SK-N-SH (cell line): ENCODE results near the gene IFI16. TPM values are rescaled to one million over a fixed set of nuclear protein-coding genes. Genes with fewer than 3 reads are reported as not detected.

Experiments
- CTCF ChIA-PET: fragments of 300-600, 350-600 bp; formaldehyde crosslinking; extraction: SDS; loops from one replicate; lab custom pipeline; 2021; lab: Yijun Ruan, JAX
- POLR2A ChIA-PET: fragments of 350-600 bp; sonication (Branson Sonifier 250); formaldehyde crosslinking; extraction: SDS; loops from one replicate; lab custom pipeline; 2020; ENCODE audit warnings: antibody characterized with exemption, inconsistent platforms; lab: Yijun Ruan, JAX
- DNase-seq: peaks from one replicate; pipeline ENCODE4 v3.0.0; 2012
- H2AFZ ChIP-seq: fragments of 200-600 bp; sonication (generic); 2 replicates; pipeline ENCODE4 v1.8.1; 2016; ENCODE audit warnings: antibody characterized with exemption, mild to moderate bottlenecking, low read depth
- H3F3A ChIP-seq: fragments of 200-600 bp; sonication (generic); replicated peaks from 2 replicates; pipeline ENCODE3; 2016; ENCODE audit warnings: antibody characterized with exemption, mild to moderate bottlenecking; ENCODE audit not compliant: insufficient read depth
- H3K27ac ChIP-seq, 2 experiments: fragments of 200-500 bp in 1 of 2; fragments of 200-600 bp in 1 of 2; sonication (Bioruptor generic) in 1 of 2; sonication (generic), shearing (Covaris generic) in 1 of 2; 2 replicates each; pipeline versions ENCODE4 v1.5.1 to v1.6.1; 2014 to 2016; ENCODE audit warnings: low read depth in 2 of 2, inconsistent platforms in 1 of 2, low read length in 1 of 2, mild to moderate bottlenecking in 1 of 2, mixed read lengths in 1 of 2
- H3K27me3 ChIP-seq: fragments of 200-600 bp; sonication (generic), shearing (Covaris generic); 2 replicates; pipeline ENCODE4 v1.6.1; 2016; ENCODE audit warnings: mixed run types; ENCODE audit not compliant: insufficient read depth
- H3K36me3 ChIP-seq, 2 experiments: fragments of 200-500 bp in 1 of 2; fragments of 200-600 bp in 1 of 2; sonication (Bioruptor generic) in 1 of 2; sonication (generic) in 1 of 2; replicated peaks in 1 of 2; 2 replicates each; pipeline versions ENCODE3 to v1.5.1; 2014 to 2016; ENCODE audit warnings: low read length in 1 of 2, mild to moderate bottlenecking in 1 of 2; ENCODE audit not compliant: insufficient read depth in 2 of 2, control insufficient read depth in 1 of 2
- H3K4me1 ChIP-seq, 2 experiments: fragments of 200-500 bp in 1 of 2; fragments of 200-600 bp in 1 of 2; sonication (Bioruptor generic) in 1 of 2; sonication (generic), shearing (Covaris generic) in 1 of 2; 2 replicates each; pipeline versions ENCODE4 v1.5.1 to v1.6.1; 2014 to 2016; ENCODE audit warnings: low read depth in 1 of 2, low read length in 1 of 2, mixed run types in 1 of 2; ENCODE audit not compliant: insufficient read depth in 2 of 2, control insufficient read depth in 1 of 2
- H3K4me2 ChIP-seq: fragments of 200-600 bp; sonication (generic), shearing (Covaris generic); 2 replicates; pipeline ENCODE4 v1.6.1; 2017; ENCODE audit warnings: mixed run types
- H3K4me3 ChIP-seq, 2 experiments: fragments of 200-500 bp in 1 of 2; fragments of 200-600 bp in 1 of 2; sonication (Bioruptor generic) in 1 of 2; sonication (generic), shearing (Covaris generic) in 1 of 2; 2 replicates each; pipeline versions ENCODE4 v1.5.1 to v1.8.1; 2014 to 2016; ENCODE audit warnings: low read depth in 2 of 2, inconsistent platforms in 1 of 2, low read length in 1 of 2, mild to moderate bottlenecking in 1 of 2, mixed read lengths in 1 of 2, moderate library complexity in 1 of 2
- H3K79me2 ChIP-seq: fragments of 200-600 bp; sonication (generic); 2 replicates; pipeline ENCODE4 v1.8.1; 2017; ENCODE audit warnings: mild to moderate bottlenecking; ENCODE audit not compliant: insufficient read depth
- H3K9ac ChIP-seq: fragments of 200-600 bp; sonication (generic); 2 replicates; pipeline ENCODE4 v1.6.1; 2017; ENCODE audit warnings: mixed run types
- H3K9me2 ChIP-seq: fragments of 200-600 bp; sonication (generic); 2 replicates; pipeline ENCODE4 v1.6.1; 2017; ENCODE audit warnings: mixed run types
- H3K9me3 ChIP-seq: fragments of 200-600 bp; sonication (generic); 2 replicates; pipeline ENCODE4 v1.6.1; 2017; ENCODE audit warnings: mixed run types, mild to moderate bottlenecking, moderate library complexity
- H4K20me1 ChIP-seq: fragments of 200-600 bp; sonication (generic); 2 replicates; pipeline ENCODE4 v1.6.1; 2017; ENCODE audit warnings: mild to moderate bottlenecking, mixed run types; ENCODE audit not compliant: insufficient read depth
- CHD2 ChIP-seq: fragments of 150-350 bp; IDR thresholded peaks from 2 replicates; pipeline ENCODE4 v1.6.1; 2018; ENCODE audit warnings: low read length; ENCODE audit not compliant: partially characterized antibody
- ELF1 ChIP-seq: IDR thresholded peaks from 2 replicates; pipeline ENCODE4 v1.4.0; 2012
- EZH2phosphoT487 ChIP-seq: fragments of 200-600 bp; sonication (generic); IDR thresholded peaks from 2 replicates; pipeline ENCODE4 v1.6.1; 2017; ENCODE audit warnings: low read depth, mixed run types, mild to moderate bottlenecking, antibody characterized with exemption, moderate library complexity, borderline replicate concordance
- FOXJ3 ChIP-seq: sonication (generic); formaldehyde crosslinking; IDR thresholded peaks from 2 replicates; pipeline ENCODE4 v1.5.1; 2020; ENCODE audit warnings: mild to moderate bottlenecking, missing genetic modification reagents
- GABPA ChIP-seq: IDR thresholded peaks from 2 replicates; pipeline ENCODE4 v1.4.0; 2012; ENCODE audit warnings: low read depth, mild to moderate bottlenecking
- MXI1 ChIP-seq: IDR thresholded peaks from 2 replicates; pipeline ENCODE4 v1.6.1; 2012; ENCODE audit warnings: mild to moderate bottlenecking, low read depth, low read length, improper control_type of control experiment
- NFIC ChIP-seq: IDR thresholded peaks from 2 replicates; pipeline ENCODE4 v1.4.0; 2012; ENCODE audit warnings: borderline replicate concordance
- NRF1 ChIP-seq: IDR thresholded peaks from 2 replicates; pipeline ENCODE4 v1.6.1; 2012; ENCODE audit warnings: low read depth, mild to moderate bottlenecking, low read length
- RCOR1 ChIP-seq: fragments of 150-350 bp; IDR thresholded peaks from 2 replicates; pipeline ENCODE4 v1.6.1; 2017; ENCODE audit warnings: antibody characterized with exemption, low read length
- TCF12 ChIP-seq: IDR thresholded peaks from 2 replicates; pipeline ENCODE4 v1.4.0; 2012
- TEAD4 ChIP-seq: IDR thresholded peaks from 2 replicates; pipeline ENCODE4 v1.4.0; 2012; ENCODE audit warnings: mild to moderate bottlenecking, borderline replicate concordance; ENCODE audit not compliant: insufficient read depth
- YY1 ChIP-seq: IDR thresholded peaks from 2 replicates; pipeline ENCODE4 v1.4.0; 2012; ENCODE audit warnings: low read depth, mild to moderate bottlenecking
- WGBS: methylation state at CpG from one replicate; pipeline ENCODE4 v1.1.6; 2017; ENCODE audit warnings: low lambda C conversion rate; 5-methylcytosine and 5-hydroxymethylcytosine counted together
- polyA plus RNA-seq, 3 experiments: library from polyadenylated mRNA; depleted of rRNA; stranded (reverse); fragments of >200 nt; gene quantifications; 2 replicates each; pipeline ENCODE4 v1.2.3, GENCODE V29; 2012
- TF ChIP-seq, protein P1 (sequence below): IDR thresholded peaks from 2 replicates; pipeline ENCODE4 v1.6.1; 2012; ENCODE audit warnings: mild to moderate bottlenecking, low read depth, low read length, moderate library complexity
- TF ChIP-seq, protein P2 (sequence below): IDR thresholded peaks from 2 replicates; pipeline ENCODE4 v1.4.0; 2012; ENCODE audit warnings: low read depth, borderline replicate concordance
- TF ChIP-seq, protein P3 (sequence below): fragments of 150-350 bp; IDR thresholded peaks from 2 replicates; pipeline ENCODE4 v1.6.1; 2016; ENCODE audit warnings: mild to moderate bottlenecking, low read depth, low read length
- TF ChIP-seq, protein P4 (sequence below): fragments of 200-600 bp; sonication (generic); IDR thresholded peaks from 2 replicates; pipeline ENCODE4 v1.6.1; 2017; ENCODE audit warnings: antibody characterized with exemption, mild to moderate bottlenecking, moderate library complexity
- TF ChIP-seq, protein P5 (sequence below): IDR thresholded peaks from 2 replicates; pipeline ENCODE4 v1.4.0; 2012; ENCODE audit warnings: low read depth

IFI16 gene
- polyA plus RNA-seq, 1 of the 3 experiments (the other 2 are of a cell fraction) = 56.1 TPM

DNA sequence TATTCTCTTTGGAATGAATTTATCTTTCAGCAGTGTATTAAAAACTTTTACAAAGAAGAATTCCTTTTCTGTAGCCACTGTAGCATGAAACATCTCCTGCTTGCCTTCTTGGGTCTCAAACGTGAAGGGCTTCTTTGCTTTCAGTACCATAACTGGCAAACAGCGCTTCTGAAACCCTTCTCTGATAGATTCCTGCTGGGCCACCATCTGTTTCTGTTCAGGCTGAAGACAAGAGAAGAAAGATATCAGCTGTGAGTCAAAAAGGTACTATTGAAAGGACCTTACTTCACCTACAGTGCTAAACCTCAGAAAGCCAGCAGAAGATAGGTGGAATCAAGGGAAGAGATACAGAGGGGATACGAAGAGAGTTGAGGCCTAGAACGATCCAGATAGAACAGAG lies 56.4 kb downstream of the IFI16 start:
- no peak overlapping the region for H3K4me3 ChIP-seq
- no peaks in the 10 kb centered on the region for H3K79me2 ChIP-seq
- no peaks in the 10 kb centered on the region for H3K9me2 ChIP-seq
- no peaks in the 10 kb centered on the region for H3K9me3 ChIP-seq
- 28% methylated on average over 4 of the region's 4 CpGs for WGBS
- H3K4me1 ChIP-seq = no peaks in the 10 kb centered on the region; a peak in 1 of 4 replicates
- H3K9ac ChIP-seq = no peak overlapping the region
- no peaks in the 10 kb centered on the region for H3K36me3 ChIP-seq
- ChIA-PET CTCF (no interaction called here), POLR2A (no interaction called here)
- DNase-seq = no peak
- H4K20me1 ChIP-seq = no peaks in the 10 kb centered on the region
- no peaks in the 10 kb centered on the region for H3K27me3 ChIP-seq
- no peak overlapping the region for H3K4me2 ChIP-seq
- TF ChIP-seq, protein P1, sequence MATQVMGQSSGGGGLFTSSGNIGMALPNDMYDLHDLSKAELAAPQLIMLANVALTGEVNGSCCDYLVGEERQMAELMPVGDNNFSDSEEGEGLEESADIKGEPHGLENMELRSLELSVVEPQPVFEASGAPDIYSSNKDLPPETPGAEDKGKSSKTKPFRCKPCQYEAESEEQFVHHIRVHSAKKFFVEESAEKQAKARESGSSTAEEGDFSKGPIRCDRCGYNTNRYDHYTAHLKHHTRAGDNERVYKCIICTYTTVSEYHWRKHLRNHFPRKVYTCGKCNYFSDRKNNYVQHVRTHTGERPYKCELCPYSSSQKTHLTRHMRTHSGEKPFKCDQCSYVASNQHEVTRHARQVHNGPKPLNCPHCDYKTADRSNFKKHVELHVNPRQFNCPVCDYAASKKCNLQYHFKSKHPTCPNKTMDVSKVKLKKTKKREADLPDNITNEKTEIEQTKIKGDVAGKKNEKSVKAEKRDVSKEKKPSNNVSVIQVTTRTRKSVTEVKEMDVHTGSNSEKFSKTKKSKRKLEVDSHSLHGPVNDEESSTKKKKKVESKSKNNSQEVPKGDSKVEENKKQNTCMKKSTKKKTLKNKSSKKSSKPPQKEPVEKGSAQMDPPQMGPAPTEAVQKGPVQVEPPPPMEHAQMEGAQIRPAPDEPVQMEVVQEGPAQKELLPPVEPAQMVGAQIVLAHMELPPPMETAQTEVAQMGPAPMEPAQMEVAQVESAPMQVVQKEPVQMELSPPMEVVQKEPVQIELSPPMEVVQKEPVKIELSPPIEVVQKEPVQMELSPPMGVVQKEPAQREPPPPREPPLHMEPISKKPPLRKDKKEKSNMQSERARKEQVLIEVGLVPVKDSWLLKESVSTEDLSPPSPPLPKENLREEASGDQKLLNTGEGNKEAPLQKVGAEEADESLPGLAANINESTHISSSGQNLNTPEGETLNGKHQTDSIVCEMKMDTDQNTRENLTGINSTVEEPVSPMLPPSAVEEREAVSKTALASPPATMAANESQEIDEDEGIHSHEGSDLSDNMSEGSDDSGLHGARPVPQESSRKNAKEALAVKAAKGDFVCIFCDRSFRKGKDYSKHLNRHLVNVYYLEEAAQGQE = peak; percentile 79
- TF ChIP-seq, protein P2, sequence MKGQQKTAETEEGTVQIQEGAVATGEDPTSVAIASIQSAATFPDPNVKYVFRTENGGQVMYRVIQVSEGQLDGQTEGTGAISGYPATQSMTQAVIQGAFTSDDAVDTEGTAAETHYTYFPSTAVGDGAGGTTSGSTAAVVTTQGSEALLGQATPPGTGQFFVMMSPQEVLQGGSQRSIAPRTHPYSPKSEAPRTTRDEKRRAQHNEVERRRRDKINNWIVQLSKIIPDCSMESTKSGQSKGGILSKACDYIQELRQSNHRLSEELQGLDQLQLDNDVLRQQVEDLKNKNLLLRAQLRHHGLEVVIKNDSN = no peak
- no peak overlapping the region for H2AFZ ChIP-seq
- H3F3A ChIP-seq = no peaks in the 10 kb centered on the region
- H3K27ac ChIP-seq = no peak overlapping the region

DNA sequence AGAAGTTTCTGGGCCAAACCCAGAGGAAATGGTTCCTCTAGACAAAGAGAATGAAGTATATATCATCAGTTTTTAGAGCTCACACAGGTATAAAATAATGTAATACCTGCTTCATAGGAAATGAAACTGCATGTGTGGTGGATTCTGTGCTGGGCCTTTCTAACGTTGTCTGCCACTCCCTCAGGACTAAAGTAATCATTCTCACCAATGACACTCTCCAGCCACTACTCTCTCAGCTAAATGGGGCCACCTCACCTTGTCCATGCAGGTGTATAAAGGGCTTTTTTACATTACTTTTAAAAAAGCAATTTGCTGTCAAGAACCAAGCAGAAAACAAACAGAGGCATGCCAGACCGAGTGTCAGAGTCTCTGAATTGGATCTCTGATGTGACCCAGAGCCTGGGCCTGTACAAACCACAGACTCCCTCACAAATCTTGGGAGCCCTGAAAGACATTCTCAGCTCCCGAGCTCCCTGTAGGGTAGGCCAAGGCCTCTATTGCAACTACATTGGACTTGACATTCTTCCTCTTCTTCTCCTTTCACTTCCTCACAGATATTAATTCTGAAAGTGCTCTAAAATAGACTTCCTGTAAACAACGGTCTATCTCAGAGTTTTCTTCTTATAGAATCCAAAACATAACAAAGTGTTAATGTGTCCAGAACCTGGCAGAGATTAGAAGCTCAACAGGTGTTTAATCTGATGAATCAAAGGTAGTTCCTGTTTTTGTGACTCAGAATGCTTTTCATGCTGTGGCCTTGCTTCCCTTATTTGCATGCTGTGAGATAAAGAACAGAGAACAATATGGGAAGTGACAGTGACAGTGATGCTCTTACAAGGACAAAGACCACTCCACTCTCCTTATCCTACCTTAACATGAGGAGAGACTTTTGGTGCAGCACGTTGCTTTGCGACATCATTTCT lies 58.3 kb downstream of the IFI16 start:
- no peak for DNase-seq
- TF ChIP-seq EZH2phosphoT487 (no peak), NRF1 (no peak), YY1 (no peak), TEAD4 (no peak), FOXJ3 (CRISPR knock-in tag) (no peak), ELF1 (no peak), NFIC (no peak), GABPA (no peak), MXI1 (no peak), CHD2 (no peak), TCF12 (no peak), RCOR1 (no peak)
- TF ChIP-seq, protein P3, sequence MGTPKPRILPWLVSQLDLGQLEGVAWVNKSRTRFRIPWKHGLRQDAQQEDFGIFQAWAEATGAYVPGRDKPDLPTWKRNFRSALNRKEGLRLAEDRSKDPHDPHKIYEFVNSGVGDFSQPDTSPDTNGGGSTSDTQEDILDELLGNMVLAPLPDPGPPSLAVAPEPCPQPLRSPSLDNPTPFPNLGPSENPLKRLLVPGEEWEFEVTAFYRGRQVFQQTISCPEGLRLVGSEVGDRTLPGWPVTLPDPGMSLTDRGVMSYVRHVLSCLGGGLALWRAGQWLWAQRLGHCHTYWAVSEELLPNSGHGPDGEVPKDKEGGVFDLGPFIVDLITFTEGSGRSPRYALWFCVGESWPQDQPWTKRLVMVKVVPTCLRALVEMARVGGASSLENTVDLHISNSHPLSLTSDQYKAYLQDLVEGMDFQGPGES = no peak
- TF ChIP-seq, protein P4, sequence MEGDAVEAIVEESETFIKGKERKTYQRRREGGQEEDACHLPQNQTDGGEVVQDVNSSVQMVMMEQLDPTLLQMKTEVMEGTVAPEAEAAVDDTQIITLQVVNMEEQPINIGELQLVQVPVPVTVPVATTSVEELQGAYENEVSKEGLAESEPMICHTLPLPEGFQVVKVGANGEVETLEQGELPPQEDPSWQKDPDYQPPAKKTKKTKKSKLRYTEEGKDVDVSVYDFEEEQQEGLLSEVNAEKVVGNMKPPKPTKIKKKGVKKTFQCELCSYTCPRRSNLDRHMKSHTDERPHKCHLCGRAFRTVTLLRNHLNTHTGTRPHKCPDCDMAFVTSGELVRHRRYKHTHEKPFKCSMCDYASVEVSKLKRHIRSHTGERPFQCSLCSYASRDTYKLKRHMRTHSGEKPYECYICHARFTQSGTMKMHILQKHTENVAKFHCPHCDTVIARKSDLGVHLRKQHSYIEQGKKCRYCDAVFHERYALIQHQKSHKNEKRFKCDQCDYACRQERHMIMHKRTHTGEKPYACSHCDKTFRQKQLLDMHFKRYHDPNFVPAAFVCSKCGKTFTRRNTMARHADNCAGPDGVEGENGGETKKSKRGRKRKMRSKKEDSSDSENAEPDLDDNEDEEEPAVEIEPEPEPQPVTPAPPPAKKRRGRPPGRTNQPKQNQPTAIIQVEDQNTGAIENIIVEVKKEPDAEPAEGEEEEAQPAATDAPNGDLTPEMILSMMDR = no peak
- TF ChIP-seq, protein P5, sequence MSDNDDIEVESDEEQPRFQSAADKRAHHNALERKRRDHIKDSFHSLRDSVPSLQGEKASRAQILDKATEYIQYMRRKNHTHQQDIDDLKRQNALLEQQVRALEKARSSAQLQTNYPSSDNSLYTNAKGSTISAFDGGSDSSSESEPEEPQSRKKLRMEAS = no peak
- TF ChIP-seq, protein P2 = no peak

More for the DNA sequence above, 58.3 kb downstream of the IFI16 start:
- H2AFZ ChIP-seq = peak overlapping the region; percentile 64
- no peaks in the 10 kb centered on the region for H3K79me2 ChIP-seq
- H3K4me3 ChIP-seq = no peak overlapping the region
- H3K27me3 ChIP-seq = no peaks in the 10 kb centered on the region
- CTCF ChIA-PET = interaction anchor here (0.6 kb wide), 1 partner anchor 276 kb away, joined by 4 read pairs; no protein-coding TSS in a partner anchor
- no peaks in the 10 kb centered on the region for H3K36me3 ChIP-seq
- no peak overlapping the region for H3K27ac ChIP-seq
- no peaks in the 10 kb centered on the region for H3K9me2 ChIP-seq
- 27% methylated on average over 6 of the region's 6 CpGs for WGBS
- H3K9me3 ChIP-seq = no peaks in the 10 kb centered on the region
- H3K4me2 ChIP-seq = no peak overlapping the region
- H3K4me1 ChIP-seq = no peaks in the 10 kb centered on the region; a peak in 1 of 4 replicates
- POLR2A ChIA-PET = no interaction called here
- no peaks in the 10 kb centered on the region for H3F3A ChIP-seq
- H3K9ac ChIP-seq = no peak overlapping the region
- no peaks in the 10 kb centered on the region for H4K20me1 ChIP-seq
